ENCODE data around the gene PRRX2.

The PRRX2 gene

DNA sequence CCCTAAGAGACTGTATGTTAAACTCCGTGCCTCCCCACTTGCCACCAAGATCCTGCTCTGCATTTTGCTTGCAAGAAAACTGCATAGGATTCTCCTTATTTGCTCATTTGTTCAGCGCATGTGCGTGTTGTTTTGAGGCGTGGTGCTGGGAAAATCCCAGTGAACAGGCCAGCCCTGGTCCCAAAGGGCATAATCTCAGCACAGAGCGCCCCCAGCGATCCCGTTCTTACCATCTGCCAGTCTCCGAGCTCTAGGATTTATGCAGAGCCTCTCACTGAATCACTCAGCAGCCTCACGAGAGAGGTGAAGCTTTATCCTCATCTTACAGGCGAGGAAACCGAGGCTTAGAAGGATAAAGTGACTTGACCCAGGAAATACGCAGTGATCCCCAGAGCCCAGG lies 11.5 kb downstream of the PRRX2 start:
- TF ChIP-seq, protein P1, sequence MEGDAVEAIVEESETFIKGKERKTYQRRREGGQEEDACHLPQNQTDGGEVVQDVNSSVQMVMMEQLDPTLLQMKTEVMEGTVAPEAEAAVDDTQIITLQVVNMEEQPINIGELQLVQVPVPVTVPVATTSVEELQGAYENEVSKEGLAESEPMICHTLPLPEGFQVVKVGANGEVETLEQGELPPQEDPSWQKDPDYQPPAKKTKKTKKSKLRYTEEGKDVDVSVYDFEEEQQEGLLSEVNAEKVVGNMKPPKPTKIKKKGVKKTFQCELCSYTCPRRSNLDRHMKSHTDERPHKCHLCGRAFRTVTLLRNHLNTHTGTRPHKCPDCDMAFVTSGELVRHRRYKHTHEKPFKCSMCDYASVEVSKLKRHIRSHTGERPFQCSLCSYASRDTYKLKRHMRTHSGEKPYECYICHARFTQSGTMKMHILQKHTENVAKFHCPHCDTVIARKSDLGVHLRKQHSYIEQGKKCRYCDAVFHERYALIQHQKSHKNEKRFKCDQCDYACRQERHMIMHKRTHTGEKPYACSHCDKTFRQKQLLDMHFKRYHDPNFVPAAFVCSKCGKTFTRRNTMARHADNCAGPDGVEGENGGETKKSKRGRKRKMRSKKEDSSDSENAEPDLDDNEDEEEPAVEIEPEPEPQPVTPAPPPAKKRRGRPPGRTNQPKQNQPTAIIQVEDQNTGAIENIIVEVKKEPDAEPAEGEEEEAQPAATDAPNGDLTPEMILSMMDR (IDR thresholded peaks at IDR 0.05; ENCODE audit: low read depth, low read length) = no peak
- peak in 1 of 2 donors; percentile 53 for DNase-seq (ENCODE audit: low read depth in 2 of 2)
- H3K4me3 ChIP-seq (replicated peaks in 1 of 2; ENCODE audit: low read depth in 2 of 2, low read length in 2 of 2) = no peak overlapping the region

DNA sequence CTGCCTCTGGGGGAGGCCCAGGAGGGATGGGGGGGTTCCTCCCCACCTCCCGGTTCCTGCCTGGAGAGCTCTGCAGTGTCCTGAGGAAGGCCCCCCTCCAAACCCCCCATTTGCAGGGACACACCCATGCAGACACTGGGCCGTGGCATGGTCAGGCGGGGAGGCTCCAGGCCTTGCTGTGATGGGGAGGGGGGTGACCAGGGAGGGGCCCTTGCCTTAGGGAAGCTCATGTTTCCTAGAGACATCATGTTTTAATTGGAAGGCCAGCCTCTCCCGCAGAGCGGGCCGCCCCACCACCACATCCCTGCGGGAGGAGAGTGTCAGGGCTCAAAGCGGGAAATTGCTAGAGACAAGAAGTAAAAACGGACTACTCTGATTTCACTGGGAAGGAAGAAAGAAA lies 12.0 kb downstream of the PRRX2 start:
- no peak overlapping the region for H3K4me3 ChIP-seq (replicated peaks in 1 of 2; ENCODE audit: low read depth in 2 of 2, low read length in 2 of 2)
- TF ChIP-seq, protein P1 (IDR thresholded peaks at IDR 0.05; ENCODE audit: low read depth, low read length) = no peak
- no peak for DNase-seq (ENCODE audit: low read depth in 2 of 2)

DNA sequence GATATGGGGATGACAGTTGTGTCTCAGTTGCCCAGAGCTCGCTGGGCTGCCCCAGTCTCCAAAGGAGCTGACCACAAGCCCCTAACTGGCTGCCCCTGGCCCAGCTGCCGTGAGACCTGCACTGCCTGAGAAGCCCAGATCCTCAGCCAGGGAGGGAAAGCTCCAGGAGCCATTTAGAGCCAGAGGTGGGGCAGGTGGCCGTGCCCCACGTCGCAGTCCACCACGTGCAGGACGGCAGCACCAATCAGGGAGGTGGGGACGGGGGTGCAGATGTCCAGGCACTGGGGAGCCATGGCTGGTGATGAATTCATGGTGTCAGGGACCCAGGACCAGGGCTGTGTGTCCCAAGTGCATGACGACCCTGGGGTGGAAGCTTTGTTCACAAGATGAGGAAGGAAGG lies 13.4 kb downstream of the PRRX2 start:
- DNase-seq (ENCODE audit: low read depth in 2 of 2) = no peak
- TF ChIP-seq, protein P1 (IDR thresholded peaks at IDR 0.05; ENCODE audit: low read depth, low read length) = no peak

DNA sequence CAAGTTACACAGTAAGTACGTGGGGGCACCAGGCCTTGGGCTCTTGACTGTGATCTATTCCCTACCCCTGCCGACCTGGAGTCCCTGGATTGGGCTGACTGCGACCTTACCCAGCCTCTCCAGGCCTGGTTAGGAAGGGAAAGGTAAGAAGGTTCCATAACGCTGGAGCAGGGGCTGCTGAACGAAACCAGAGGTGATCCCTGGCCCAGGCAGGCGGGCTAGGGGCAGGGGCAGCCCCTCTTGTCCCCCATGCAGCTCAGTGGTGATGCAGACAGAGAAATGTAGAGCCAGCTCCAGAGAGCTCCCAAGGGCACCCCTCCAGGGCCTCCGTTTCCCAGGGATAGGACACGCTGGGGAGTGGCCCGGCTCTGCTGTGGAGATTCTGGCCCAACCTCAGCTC lies 14.1 kb downstream of the PRRX2 start:
- no peak for DNase-seq (ENCODE audit: low read depth in 2 of 2)
- TF ChIP-seq, protein P1 (IDR thresholded peaks at IDR 0.05; ENCODE audit: low read depth, low read length) = no peak
- no peak overlapping the region for H3K4me3 ChIP-seq (replicated peaks in 1 of 2; ENCODE audit: low read depth in 2 of 2, low read length in 2 of 2)

More for the DNA sequence above, 13.4 kb downstream of the PRRX2 start:
- H3K4me3 ChIP-seq (replicated peaks in 1 of 2; ENCODE audit: low read depth in 2 of 2, low read length in 2 of 2) = no peak overlapping the region

DNA sequence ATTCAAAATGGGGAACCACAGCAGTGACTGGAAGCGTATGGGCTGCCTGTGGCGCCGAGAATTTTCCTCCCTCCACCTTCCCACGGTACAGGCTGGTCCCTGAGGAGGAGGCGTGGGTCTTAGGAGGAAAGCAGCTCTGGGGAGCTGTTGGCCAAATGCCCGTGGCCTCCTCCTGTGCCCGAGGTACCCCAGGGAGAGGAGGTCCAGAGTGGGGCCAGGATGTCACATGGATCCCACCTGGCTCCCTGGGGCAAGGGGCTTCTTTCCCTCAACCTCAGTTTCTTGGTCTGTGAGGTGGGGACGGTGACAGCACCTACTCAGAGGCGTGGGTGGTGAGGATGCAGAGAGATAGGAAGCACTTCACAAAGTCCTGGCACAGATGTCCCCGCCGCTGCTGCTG lies 16.5 kb downstream of the PRRX2 start:
- H3K4me3 ChIP-seq (replicated peaks in 1 of 2; ENCODE audit: low read depth in 2 of 2, low read length in 2 of 2) = no peak overlapping the region
- DNase-seq (ENCODE audit: low read depth in 2 of 2) = no peak
- TF ChIP-seq, protein P1 (IDR thresholded peaks at IDR 0.05; ENCODE audit: low read depth, low read length) = no peak

DNA sequence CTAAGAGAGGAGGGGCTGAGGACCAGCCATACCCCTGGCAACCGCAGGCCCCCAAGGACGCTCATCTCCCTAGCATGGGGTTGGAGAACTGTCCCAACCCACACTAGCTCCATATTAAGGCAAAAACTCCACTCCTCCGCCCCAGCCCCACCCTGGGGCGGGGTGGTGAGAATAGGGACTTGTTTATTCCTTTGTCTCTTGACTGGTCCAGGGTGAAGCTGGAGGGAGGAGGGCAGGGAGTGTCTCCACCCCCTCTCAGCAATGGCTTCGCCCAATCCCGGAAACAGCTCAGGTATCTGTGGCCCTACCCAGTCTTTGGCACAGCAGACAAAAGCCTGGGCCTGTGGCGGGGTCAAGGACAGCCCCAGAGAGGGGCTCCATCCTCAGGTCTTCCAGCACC lies 16.9 kb downstream of the PRRX2 start:
- TF ChIP-seq, protein P1 (IDR thresholded peaks at IDR 0.05; ENCODE audit: low read depth, low read length) = no peak
- no peak for DNase-seq (ENCODE audit: low read depth in 2 of 2)
- no peak overlapping the region for H3K4me3 ChIP-seq (replicated peaks in 1 of 2; ENCODE audit: low read depth in 2 of 2, low read length in 2 of 2)

DNA sequence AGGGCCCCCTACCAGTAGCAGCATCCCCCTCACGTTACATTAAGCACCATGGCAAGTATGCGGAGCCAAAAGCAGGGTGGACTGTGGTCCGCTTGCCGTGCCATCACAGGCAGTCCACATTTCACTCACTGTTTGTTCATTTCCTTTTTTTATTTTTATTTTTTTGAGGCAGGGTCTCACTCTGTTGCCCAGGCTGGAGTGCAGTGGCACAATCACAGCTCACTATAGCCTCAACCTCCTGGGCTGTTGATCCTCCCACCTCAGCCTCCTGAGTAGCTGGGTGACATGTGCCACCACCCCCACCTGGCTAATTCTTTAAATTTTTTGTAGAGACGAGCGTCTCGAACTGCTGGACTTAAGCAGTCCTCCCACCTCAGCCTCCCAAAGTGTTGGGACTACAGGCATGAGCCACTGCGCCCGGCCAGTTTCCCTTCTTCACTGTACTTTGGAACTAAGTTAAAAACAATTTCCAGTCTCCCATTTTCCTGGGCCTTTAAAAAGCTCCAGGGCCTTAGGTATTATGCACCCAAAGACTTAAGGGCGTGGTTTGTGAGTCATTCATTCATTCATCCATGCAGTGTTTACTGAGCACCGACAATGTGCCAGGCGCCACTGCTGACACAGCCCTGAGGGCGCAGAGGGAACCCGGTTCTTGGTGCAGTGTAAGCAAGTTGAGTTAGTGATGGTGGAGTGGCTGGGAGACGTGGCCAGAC lies 19.9 kb downstream of the PRRX2 start:
- TF ChIP-seq, protein P1 (IDR thresholded peaks at IDR 0.05; ENCODE audit: low read depth, low read length) = no peak
- DNase-seq (ENCODE audit: low read depth in 2 of 2) = peak in 1 of 2 donors; percentile 50
- H3K4me3 ChIP-seq (replicated peaks in 1 of 2; ENCODE audit: low read depth in 2 of 2, low read length in 2 of 2) = no peak overlapping the region
